HG03097 (cell line): ENCODE data around the gene CXorf65.

ENCODE experiments used
- ATAC-seq: cut with Tn5 transposase; IDR thresholded peaks from one replicate; pipeline ENCODE4 v1.9.1; 2021; ENCODE audit not compliant: unreplicated experiment, low FRiP score

The CXorf65 gene

DNA sequence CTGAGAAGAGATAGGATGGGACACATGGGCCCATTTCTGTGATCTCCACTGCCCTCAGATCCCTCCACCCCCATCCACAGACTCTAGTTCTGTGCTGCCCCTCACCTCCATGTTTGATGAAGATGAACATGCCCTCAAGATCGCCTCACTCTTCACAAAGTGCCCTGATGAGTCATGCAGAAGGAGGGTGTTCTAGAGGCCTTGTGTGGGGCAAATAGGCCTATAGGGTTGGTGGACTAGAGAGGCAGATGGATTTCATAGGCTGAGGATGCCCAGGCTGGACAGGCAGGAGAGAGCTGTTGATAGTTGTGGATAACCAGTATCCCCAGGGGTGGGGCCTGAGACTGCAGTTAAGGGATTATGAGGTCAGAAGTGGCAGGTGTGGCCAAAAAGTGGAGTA, at the start of gene CXorf65:
Gene CXorf65 (minus strand): TSS at position 314 of the 400 bp plus-strand sequence. CDS start 184 bp downstream, at position 130.
- ATAC-seq: no peak

- no peak for ATAC-seq
These were observed 48.1 kb upstream of the CXorf65 start for GRCh38 chrX:71154641-71155040.

GRCh38 chrX:71154196-71154595, 47.7 kb upstream of the CXorf65 start:
- ATAC-seq: no peak

GRCh38 chrX:71151366-71151765, 44.8 kb upstream of the CXorf65 start:
- ATAC-seq: no peak

- no peak for ATAC-seq
These were observed 41.7 kb upstream of the CXorf65 start for GRCh38 chrX:71148278-71148663.

GRCh38 chrX:71147496-71148277, 41.1 kb upstream of the CXorf65 start:
- no peak for ATAC-seq

DNA sequence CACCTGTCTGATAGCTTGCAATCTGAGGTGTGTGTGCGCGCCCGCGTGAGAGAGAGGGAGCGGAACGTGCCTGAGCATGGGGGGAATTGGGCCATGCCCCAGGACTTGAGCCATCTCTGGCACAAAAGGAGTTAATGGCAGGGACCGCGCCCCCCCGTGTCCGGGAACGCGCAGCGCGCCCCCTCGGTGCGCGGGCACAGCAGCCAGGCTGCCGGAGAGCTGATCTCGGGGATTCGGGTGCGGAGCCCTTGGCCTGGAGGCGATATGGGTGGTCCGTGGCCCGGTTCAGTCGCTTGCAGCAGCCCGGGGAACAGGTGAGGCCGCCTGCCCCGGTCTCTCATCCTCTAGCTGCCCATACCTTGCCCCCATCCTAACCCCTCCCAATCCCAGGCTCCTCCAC, 38.1 kb upstream of the CXorf65 start, which contains the start of gene NLGN3:
Gene NLGN3 (plus strand): TSS at position 191 of the 400 bp plus-strand sequence. CDS start 2,909 bp downstream, outside the sequence.
- ATAC-seq: no peak

GRCh38 chrX:71143508-71143907, 37.0 kb upstream of the CXorf65 start:
- ATAC-seq: no peak

GRCh38 chrX:71140440-71140839, 33.9 kb upstream of the CXorf65 start:
- ATAC-seq: no peak

GRCh38 chrX:71131510-71131909, 25.0 kb upstream of the CXorf65 start:
- no peak for ATAC-seq

DNA sequence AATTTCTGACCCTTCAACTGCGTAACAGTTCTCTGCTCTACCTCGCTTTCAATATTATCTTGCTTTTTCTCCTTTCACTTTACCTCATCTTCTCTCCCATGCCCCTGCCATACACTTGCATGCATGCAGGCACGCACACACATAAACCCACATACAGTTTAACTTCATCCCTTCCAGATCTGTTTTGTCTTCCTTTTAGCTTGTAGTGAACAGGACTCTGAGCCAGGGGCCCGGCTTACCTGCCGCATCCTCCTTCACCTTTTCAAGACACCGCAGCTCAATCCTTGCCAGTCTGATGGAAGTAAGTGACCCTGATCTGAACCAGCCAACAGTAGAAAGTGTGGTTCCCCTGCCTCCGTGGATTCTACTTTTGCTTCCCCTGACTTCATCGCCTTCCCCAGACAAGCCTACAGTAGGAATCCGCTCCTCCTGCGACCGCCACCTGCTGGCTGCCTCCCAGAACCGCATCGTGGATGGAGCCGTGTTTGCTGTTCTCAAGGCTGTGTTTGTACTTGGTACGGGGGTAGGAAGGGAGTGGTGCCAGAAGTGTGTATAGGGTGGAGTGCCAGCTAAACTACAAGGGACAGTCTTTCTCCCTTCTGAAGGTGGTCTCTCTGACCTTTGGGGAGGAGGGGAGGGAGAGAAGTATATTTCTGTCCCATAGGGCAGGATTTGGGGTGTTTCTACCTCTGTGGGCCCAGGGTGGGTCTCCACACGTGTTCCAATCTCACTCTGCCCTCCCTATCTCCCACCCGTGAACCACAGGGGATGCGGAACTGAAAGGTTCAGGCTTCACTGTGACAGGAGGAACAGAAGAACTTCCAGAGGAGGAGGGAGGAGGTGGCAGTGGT, 22.6 kb upstream of the CXorf65 start:
- peak; percentile 64 for ATAC-seq

GRCh38 chrX:71128166-71128833, 21.8 kb upstream of the CXorf65 start:
- ATAC-seq: no peak

GRCh38 chrX:71118985-71119535, 12.5 kb upstream of the CXorf65 start:
- no peak for ATAC-seq

DNA sequence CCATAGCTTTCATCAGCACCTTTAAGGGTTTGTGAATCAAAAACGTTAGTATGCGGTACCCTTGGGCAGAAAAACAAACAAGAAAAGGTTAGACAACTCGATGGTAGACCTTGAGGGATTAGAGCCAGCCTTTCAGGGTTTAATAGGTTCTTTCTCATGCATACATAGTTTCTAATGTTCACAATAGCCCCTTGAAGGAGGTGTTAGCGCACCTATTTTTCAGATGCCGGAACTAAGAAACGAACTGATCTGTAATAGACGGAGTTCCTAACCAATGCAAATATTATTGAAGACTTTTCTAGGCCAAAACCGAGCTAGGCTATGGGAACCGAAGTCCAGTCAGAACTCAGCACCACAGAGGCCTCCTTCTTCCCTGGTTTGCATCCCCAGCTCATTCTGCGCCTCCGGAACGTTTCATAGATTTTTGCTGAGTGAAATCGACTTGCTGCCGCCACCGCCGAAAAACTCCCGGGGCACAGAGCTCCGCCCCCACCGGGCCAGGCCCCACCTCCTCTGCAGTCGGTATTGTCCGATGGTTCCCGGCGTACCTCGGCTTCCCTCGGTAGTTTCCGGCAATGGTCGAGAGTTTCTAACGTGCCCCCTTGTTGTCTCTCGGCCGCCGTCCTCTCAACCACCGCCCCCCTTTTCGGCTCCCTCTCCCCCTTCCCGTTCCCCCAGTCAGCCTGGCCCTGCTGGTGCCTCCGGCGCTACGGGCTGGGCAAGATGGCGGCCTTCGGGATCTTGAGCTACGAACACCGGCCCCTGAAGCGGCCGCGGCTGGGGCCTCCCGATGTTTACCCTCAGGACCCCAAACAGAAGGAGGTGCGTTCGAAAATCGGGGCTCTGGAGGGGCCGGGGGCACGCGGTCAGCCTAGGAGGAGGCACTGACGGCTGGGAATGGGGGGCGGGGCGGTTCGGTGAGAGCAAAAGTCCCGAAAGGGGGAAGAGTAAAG, 11.8 kb upstream of the CXorf65 start, which contains the start of gene MED12:
Gene MED12 (plus strand): TSS at position 565 of the 953 bp plus-strand sequence. CDS start 159 bp downstream, at position 724.
- ATAC-seq: peak; percentile 78

DNA sequence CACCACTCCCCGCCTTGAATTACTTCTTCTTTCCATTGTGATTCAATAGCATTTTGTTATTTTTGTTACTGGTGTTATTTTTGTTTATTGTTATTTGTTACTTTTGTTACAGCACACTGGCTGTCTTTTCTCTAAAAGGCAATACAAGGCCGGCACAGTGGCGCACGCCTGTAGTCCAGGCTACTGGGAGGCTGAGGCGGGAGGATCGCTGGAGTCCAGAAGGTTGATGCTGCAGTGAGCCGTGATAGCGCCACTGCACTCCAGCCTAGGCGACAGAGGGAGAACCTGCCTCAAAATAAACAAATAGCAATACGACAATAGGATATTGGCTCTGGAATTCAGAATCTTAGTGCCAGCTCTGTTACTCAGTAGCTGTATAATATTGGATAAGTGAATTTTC, 10.8 kb upstream of the CXorf65 start:
- ATAC-seq: no peak

DNA sequence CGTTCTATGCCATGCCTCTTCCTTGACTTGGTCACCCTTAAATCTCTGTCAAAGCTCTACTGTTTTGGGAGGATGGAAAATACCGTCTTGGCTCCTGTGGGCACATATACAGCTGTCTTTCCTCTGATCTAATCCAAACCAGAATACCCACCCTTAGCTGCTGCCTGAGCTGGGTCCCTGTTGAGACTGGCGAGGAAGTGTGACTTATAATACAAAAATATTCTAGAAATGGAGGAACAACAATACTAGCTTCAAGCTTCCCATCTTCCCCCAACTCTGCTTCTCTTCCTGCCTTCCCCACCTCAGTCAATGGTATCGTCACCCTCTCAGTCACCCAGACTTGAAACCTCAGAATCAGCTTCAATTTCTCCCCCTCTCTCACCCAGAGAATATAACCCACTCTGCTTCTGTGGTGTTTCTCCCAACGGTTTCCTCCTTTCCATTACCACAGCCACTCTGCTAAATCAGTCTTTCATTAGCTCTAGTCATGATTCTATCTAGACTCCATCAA, 5.4 kb upstream of the CXorf65 start:
- peak; percentile 4 for ATAC-seq

DNA sequence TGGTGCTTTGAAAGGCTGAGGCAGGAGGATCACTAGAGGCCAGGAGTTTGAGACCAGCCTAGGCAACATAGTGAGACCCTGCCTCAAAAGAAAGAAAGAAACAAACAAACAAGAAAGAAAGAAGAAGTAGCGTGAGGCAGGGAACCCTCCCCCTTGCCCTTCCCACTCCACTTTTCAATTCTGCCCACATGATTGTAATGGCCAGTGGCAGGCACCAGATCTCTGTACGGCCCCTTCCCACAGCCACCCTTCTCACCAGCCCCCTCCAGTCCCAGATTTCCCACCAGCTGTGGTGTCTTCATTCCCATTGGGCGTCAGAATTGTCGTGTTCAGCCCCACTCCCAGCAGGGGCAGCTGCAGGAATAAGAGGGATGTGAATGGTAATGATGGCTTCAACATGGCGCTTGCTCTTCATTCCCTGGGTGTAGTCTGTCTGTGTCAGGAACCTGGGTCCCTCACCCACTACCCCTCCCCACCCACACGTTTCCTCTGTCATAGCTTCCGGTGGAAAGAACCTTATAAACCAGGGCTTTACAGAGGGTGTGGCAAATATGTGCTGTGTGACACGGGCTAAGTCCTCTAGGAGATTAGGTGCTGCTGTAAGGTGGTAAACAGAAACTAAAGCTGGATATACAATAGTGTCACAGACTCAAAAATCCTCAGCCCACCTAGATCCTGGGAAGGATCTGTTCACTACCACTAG, 4.8 kb upstream of the CXorf65 start, which contains the start of gene IL2RG:
Gene IL2RG (minus strand): TSS at position 437 of the 703 bp plus-strand sequence. CDS start 38 bp downstream, at position 399.
- ATAC-seq: peak; percentile 77

DNA sequence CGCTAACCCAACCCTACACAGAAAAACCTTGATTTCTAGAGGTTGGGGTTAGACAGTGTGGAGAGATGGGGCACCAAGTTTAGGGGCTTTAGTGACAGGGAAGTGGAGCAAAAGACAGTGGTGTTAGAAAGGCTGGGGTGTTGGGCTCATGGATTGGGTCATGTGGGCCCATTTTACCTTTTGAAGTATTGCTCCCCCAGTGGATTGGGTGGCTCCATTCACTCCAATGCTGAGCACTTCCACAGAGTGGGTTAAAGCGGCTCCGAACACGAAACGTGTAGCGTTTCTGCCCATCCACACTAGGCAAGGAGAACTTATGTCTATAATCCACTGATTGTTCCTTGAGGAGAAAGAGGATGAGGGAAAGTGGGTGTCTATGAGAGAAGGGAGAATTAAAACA, 2.5 kb upstream of the CXorf65 start:
- no peak for ATAC-seq
